ENCODE measurements around the gene PTCH2. TPM values are rescaled to one million over a fixed set of nuclear protein-coding genes. Genes with fewer than 3 reads are reported as not detected.

Gene PTCH2
- total RNA-seq, 1 donor from 2014 or later = 1.7 TPM

GRCh38 chr1:44874155-44874554 lies 31.1 kb upstream of the PTCH2 start:
- H3K27me3 Mint-ChIP-seq (ENCODE audit: low read depth) = no peaks in the 10 kb centered on the region
- no peak overlapping the region for H3K27ac Mint-ChIP-seq
- TF ChIP-seq CTCF (IDR thresholded peaks at IDR 0.05; ENCODE audit: unreplicated experiment) = no peak
- H3K9me3 Mint-ChIP-seq = no peaks in the 10 kb centered on the region
- peaks cover 38% of the 10 kb centered on the region for H3K36me3 Mint-ChIP-seq
- peaks cover 4% of the 10 kb centered on the region for H3K4me1 Mint-ChIP-seq
- no peak overlapping the region for H3K4me3 Mint-ChIP-seq
- no peak for DNase-seq (ENCODE audit: low spot score in 2 of 2, unreplicated experiment in 2 of 2)

GRCh38 chr1:44870096-44870495 lies 27.0 kb upstream of the PTCH2 start:
- peaks cover 37% of the 10 kb centered on the region for H3K36me3 Mint-ChIP-seq
- no peak overlapping the region for H3K4me3 Mint-ChIP-seq
- H3K27me3 Mint-ChIP-seq (ENCODE audit: low read depth) = no peaks in the 10 kb centered on the region
- H3K9me3 Mint-ChIP-seq = no peaks in the 10 kb centered on the region
- TF ChIP-seq CTCF (IDR thresholded peaks at IDR 0.05; ENCODE audit: unreplicated experiment) = no peak
- DNase-seq (ENCODE audit: low spot score in 2 of 2, unreplicated experiment in 2 of 2) = no peak
- peaks cover 4% of the 10 kb centered on the region for H3K4me1 Mint-ChIP-seq
- no peak overlapping the region for H3K27ac Mint-ChIP-seq

- Mint-ChIP-seq H3K36me3 (peaks cover 32% of the 10 kb centered on the region), H3K4me3 (no peak overlapping the region), H3K4me1 (no peaks in the 10 kb centered on the region), H3K27me3 (ENCODE audit: low read depth) (no peaks in the 10 kb centered on the region), H3K9me3 (no peaks in the 10 kb centered on the region), H3K27ac (no peak overlapping the region)
- no peak for TF ChIP-seq CTCF (IDR thresholded peaks at IDR 0.05; ENCODE audit: unreplicated experiment)
- DNase-seq (ENCODE audit: low spot score in 2 of 2, unreplicated experiment in 2 of 2) = no peak
Measured at GRCh38 chr1:44867801-44868200, 24.7 kb upstream of the PTCH2 start.

DNA sequence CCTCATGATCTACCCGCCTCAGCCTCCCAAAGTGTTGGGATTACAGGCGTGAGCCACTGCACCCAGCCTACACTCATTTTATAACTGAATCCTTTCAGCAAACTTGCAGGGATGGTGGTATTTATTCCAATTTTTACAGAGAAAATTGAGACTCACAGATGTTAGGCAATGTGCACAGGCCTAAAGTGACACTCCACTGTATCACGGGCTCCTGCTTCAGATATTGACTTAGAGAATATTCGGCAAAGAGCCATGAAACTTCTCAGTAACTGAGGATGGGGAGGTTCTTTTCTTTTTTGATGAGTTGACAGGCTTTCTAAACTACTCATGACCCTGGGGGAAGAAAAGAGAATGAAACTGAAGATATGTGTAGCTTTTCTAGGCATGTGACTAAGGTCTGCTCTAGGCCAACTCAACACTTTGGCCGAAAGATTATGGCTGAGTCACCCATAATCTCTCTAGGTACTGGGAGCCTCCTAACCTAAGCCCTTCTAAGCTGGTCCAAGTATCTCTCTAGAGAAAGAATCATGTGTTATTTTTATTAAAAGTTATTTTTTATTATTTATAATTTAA lies 19.9 kb upstream of the PTCH2 start:
- Mint-ChIP-seq H3K4me1 (no peaks in the 10 kb centered on the region), H3K4me3 (no peak overlapping the region), H3K36me3 (peaks cover 17% of the 10 kb centered on the region), H3K27ac (no peak overlapping the region), H3K27me3 (ENCODE audit: low read depth) (no peaks in the 10 kb centered on the region), H3K9me3 (no peaks in the 10 kb centered on the region)
- DNase-seq (ENCODE audit: low spot score in 2 of 2, unreplicated experiment in 2 of 2) = no peak
- no peak for TF ChIP-seq CTCF (IDR thresholded peaks at IDR 0.05; ENCODE audit: unreplicated experiment)

DNA sequence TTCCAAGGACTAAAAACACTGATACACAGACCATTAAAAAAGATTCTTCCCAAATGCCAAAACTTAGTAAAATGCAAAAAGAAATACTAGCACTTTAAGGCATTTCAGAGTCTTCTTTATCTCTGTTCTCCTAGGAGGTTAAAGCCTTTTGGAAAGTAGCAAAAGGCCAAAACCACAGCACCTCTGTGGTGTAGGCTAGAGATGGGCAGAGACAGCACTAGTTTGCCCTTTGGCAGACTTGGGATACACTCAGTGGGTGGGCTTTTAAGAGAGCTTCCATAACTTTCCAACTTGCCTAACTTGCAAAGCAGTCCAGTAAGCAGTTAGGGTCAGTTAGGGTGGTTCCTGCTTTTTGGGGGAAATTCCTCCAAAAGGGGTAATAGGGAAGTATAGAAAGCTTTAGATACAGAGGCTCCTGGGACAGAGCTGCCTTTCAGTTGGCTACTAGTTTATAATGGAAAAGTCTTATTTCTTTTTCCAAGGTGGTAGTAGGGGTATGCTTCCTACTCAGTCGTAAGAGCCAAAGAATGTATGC lies 17.9 kb upstream of the PTCH2 start:
- Mint-ChIP-seq H3K4me1 (no peaks in the 10 kb centered on the region), H3K27me3 (ENCODE audit: low read depth) (no peaks in the 10 kb centered on the region), H3K9me3 (no peaks in the 10 kb centered on the region), H3K27ac (no peak overlapping the region), H3K4me3 (no peak overlapping the region), H3K36me3 (peaks cover 23% of the 10 kb centered on the region)
- DNase-seq (ENCODE audit: low spot score in 2 of 2, unreplicated experiment in 2 of 2) = no peak
- TF ChIP-seq CTCF (IDR thresholded peaks at IDR 0.05; ENCODE audit: unreplicated experiment) = no peak

All from mesothelial cell of epicardium (in vitro differentiated cells).